ENCODE data around the gene MYO1A. TPM values are rescaled to one million over a fixed set of nuclear protein-coding genes. Genes with fewer than 3 reads are reported as not detected.
"Not testable (repeated sequence)": the region's sequence is repeated elsewhere in the genome, so short reads cannot be mapped to it uniquely, and the experiment has no call there.

MYO1A gene
- total RNA-seq, 1 donor = 0.09 TPM

DNA sequence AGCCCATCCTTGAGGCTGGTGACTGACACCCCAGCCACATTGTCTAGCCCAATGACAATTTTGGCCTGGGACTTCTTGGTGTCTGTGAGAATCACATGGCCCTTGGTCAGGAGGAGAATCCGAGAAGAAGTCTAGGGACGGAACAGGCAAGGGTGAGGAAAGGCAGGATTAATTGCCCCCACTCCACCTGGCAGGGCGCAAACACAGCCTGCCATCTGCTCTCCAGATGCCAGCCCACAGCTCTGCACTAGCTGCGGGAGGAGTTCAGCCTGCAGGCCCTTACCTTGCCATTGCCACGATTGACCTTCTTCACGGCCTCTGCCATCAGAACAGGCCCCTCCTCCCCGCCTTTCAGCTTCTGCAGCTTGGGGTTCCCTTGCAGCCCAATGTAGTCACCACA is 20.5 kb downstream of the MYO1A start:
- H3K4me3 ChIP-seq (ENCODE audit: low read depth, low read length) = no peak overlapping the region
- no peak for TF ChIP-seq CTCF (IDR thresholded peaks at IDR 0.05; ENCODE audit: insufficient read depth, low read length)
- no peak for DNase-seq (ENCODE audit: low read depth)

- no peak for DNase-seq (ENCODE audit: low read depth)
- no peak overlapping the region for H3K4me3 ChIP-seq (ENCODE audit: low read depth, low read length)
- no peak for TF ChIP-seq CTCF (IDR thresholded peaks at IDR 0.05; ENCODE audit: insufficient read depth, low read length)
These were observed 22.1 kb downstream of the MYO1A start for GRCh38 chr12:57027805-57028153.

GRCh38 chr12:57027011-57027804 is 22.7 kb downstream of the MYO1A start:
- no peak overlapping the region for H3K4me3 ChIP-seq (ENCODE audit: low read depth, low read length)
- no peak for TF ChIP-seq CTCF (IDR thresholded peaks at IDR 0.05; ENCODE audit: insufficient read depth, low read length)
- DNase-seq (ENCODE audit: low read depth) = no peak

DNA sequence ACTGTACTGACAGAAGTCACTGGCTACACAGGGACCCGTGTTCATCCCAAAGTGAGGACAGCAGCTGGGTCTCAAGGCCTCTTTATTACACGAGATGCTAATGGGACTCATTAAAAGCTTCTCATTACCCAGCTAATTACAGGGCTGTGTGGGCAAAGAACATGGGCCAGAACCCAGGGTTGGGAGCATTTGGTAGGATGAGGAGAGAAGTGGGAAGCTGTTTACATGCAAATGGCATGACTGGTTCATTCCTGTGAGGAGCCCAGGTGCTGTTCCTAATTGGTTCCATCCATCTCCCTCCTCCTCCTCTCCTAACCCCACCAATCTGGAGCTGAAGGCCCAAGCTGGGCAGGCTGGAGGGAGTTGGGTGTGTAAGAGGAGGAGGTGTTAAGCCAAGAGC is 24.7 kb downstream of the MYO1A start:
- TF ChIP-seq CTCF (IDR thresholded peaks at IDR 0.05; ENCODE audit: insufficient read depth, low read length) = no peak
- no peak for DNase-seq (ENCODE audit: low read depth)
- no peak overlapping the region for H3K4me3 ChIP-seq (ENCODE audit: low read depth, low read length)

DNA sequence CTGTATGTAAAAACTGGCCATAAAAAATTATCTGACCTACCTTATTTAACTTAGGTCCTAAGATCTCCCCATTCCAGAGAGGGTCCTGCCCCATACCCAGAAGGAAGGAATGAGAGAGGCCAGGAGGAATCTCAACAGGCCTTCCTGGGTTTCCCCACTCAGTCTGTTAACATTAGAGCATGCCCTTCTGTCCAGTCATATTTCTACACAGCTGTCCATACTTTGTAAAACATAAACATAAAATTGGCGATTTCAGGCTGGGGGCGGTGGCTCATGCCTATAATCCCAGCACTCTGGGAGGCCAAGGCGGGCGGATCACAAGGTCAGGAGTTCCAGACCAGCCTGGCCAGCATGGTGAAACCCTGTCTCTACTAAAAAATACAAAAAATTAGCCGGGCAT is 27.6 kb downstream of the MYO1A start:
- not testable (repeated sequence) for DNase-seq (ENCODE audit: low read depth); H3K4me3 ChIP-seq (ENCODE audit: low read depth, low read length)

DNA sequence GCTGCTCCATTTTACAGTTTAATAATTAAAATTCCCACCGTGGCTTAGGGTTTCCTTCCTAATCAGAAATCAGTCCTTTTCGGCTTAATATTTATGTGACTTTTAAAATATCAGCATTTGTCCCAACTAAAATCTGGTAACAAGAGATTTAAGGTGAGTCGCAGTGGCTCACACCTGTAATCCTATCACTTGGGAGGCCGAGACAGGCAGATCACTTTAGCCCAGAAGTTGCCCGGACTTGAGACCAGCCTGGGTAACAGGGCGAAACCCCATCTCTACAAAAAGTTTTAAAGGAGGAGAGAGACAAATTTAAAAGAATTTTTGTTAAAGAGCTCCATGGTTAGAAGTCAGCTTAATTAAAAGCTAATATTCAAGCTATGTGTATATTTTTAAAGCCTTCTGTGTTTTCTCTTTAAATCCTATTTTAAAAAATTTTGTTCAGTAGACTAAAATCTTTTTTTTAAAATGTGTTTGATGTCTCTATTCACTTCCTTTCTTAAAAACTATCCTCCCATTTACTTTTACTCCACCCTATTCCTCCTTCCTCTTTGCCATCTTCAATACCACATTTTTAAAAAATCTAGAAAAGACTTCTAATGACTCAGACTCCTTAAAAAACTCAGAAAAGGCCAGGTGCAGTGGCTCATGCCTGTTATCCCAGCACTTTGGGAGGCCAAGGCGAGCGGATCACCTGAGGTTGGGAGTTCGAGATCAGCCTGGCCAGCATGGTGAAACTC is 29.8 kb downstream of the MYO1A start:
- TF ChIP-seq CTCF (IDR thresholded peaks at IDR 0.05; ENCODE audit: insufficient read depth, low read length) = no peak
- no peak for DNase-seq (ENCODE audit: low read depth)
- H3K4me3 ChIP-seq (ENCODE audit: low read depth, low read length) = no peak overlapping the region

- no peak overlapping the region for H3K4me3 ChIP-seq (ENCODE audit: low read depth, low read length)
- DNase-seq (ENCODE audit: low read depth) = no peak
- TF ChIP-seq CTCF (IDR thresholded peaks at IDR 0.05; ENCODE audit: insufficient read depth, low read length) = no peak
These were observed 31.0 kb downstream of the MYO1A start for GRCh38 chr12:57018906-57019305.

GRCh38 chr12:57018353-57018752 is 31.6 kb downstream of the MYO1A start:
- H3K4me3 ChIP-seq (ENCODE audit: low read depth, low read length); DNase-seq (ENCODE audit: low read depth): not testable (repeated sequence)

Measured in fibroblast of the aortic adventitia (primary cell).